SK-N-SH treated with all-trans-retinoic acid at 6 μM for 48 hours (cell line): Measurements from ENCODE around the gene RAB27A.

Source experiments
- ATAC-seq: fragments of 200-7000 bp; cut with Tn5 transposase; 3 replicates; pipeline ENCODE4 v1.9.1; 2020; ENCODE audit warnings: mild to moderate bottlenecking, moderate library complexity
- ARNTL ChIP-seq: fragments of 450-650 bp; formaldehyde crosslinking; IDR thresholded peaks from 2 replicates; pipeline ENCODE4 v1.5.0; 2020; ENCODE audit warnings: low read depth, mild to moderate bottlenecking, moderate library complexity, borderline replicate concordance
- BACH2 ChIP-seq: fragments of 250-450 bp; sonication (Bioruptor Pico); IDR thresholded peaks from 2 replicates; pipeline ENCODE4 v1.9.0; 2021; ENCODE audit warnings: mild to moderate bottlenecking, borderline replicate concordance
- CSDC2 ChIP-seq: fragments of 250-450 bp; sonication (Bioruptor Pico); IDR thresholded peaks from 2 replicates; pipeline ENCODE4 v1.5.0; 2020; ENCODE audit warnings: mild to moderate bottlenecking, moderate library complexity
- CSRNP3 ChIP-seq: fragments of 250-450 bp; sonication (Bioruptor Pico); IDR thresholded peaks from 2 replicates; pipeline ENCODE4 v1.5.1; 2021; ENCODE audit warnings: mild to moderate bottlenecking, moderate library complexity
- ESRRG ChIP-seq: fragments of 250-450 bp; sonication (Bioruptor Pico); IDR thresholded peaks from 2 replicates; pipeline ENCODE4 v1.6.1; 2021; ENCODE audit warnings: mild to moderate bottlenecking
- GLIS3 ChIP-seq: fragments of 250-450 bp; sonication (Bioruptor Pico); IDR thresholded peaks from 2 replicates; pipeline ENCODE4 v1.5.0; 2020; ENCODE audit warnings: mild to moderate bottlenecking, moderate library complexity
- ISL1 ChIP-seq: fragments of 250-450 bp; sonication (Bioruptor Pico); IDR thresholded peaks from 2 replicates; pipeline ENCODE4 v2.1.2; 2022; ENCODE audit warnings: mild to moderate bottlenecking, moderate library complexity
- OSR1 ChIP-seq: fragments of 250-450 bp; sonication (Bioruptor Pico); IDR thresholded peaks from 2 replicates; pipeline ENCODE4 v1.8.0; 2022; ENCODE audit warnings: moderate library complexity, mild to moderate bottlenecking, inconsistent platforms
- PATZ1 ChIP-seq: fragments of 250-450 bp; sonication (Bioruptor Pico); IDR thresholded peaks from 2 replicates; pipeline ENCODE4 v1.8.0; 2020; ENCODE audit warnings: mild to moderate bottlenecking, moderate library complexity, borderline replicate concordance
- PPARA ChIP-seq: fragments of 250-450 bp; sonication (Bioruptor Pico); IDR thresholded peaks from 2 replicates; pipeline ENCODE4 v1.5.0; 2020; ENCODE audit warnings: mild to moderate bottlenecking, borderline replicate concordance
- RARB ChIP-seq: fragments of 250-450 bp; sonication (Bioruptor Pico); IDR thresholded peaks from 2 replicates; pipeline ENCODE4 v1.8.0; 2021; ENCODE audit warnings: mild to moderate bottlenecking, moderate library complexity
- SNAI2 ChIP-seq: fragments of 250-450 bp; sonication (Bioruptor Pico); IDR thresholded peaks from 2 replicates; pipeline ENCODE4 v1.5.0; 2020; ENCODE audit warnings: mild to moderate bottlenecking, moderate library complexity
- TCF4 ChIP-seq: fragments of 250-450 bp; sonication (Bioruptor Pico); IDR thresholded peaks from 2 replicates; pipeline ENCODE4 v1.8.0; 2021; ENCODE audit warnings: mild to moderate bottlenecking, moderate library complexity, borderline replicate concordance
- TOX ChIP-seq: fragments of 250-450 bp; sonication (Bioruptor Pico); IDR thresholded peaks from 2 replicates; pipeline ENCODE4 v1.8.0; 2021; ENCODE audit warnings: mild to moderate bottlenecking, moderate library complexity, borderline replicate concordance
- TSHZ2 ChIP-seq: fragments of 250-450 bp; sonication (Bioruptor Pico); IDR thresholded peaks from 2 replicates; pipeline ENCODE4 v1.5.0; 2020; ENCODE audit warnings: mild to moderate bottlenecking, moderate library complexity
- ZFP3 ChIP-seq: fragments of 250-450 bp; sonication (Bioruptor Pico); IDR thresholded peaks from 2 replicates; pipeline ENCODE4 v1.5.0; 2020; ENCODE audit warnings: mild to moderate bottlenecking, moderate library complexity
- ZFP30 ChIP-seq: fragments of 450-650 bp; formaldehyde crosslinking; IDR thresholded peaks from 2 replicates; pipeline ENCODE4 v1.5.0; 2022; ENCODE audit warnings: mild to moderate bottlenecking, moderate library complexity
- ZNF565 ChIP-seq: fragments of 450-650 bp; formaldehyde crosslinking; conservative IDR thresholded peaks from 2 replicates; pipeline ENCODE4 v1.5.0; 2020; ENCODE audit warnings: low read depth, mild to moderate bottlenecking, moderate library complexity
- ZNF70 ChIP-seq: fragments of 450-650 bp; formaldehyde crosslinking; IDR thresholded peaks from 2 replicates; pipeline ENCODE4 v1.5.0; 2020; ENCODE audit warnings: mild to moderate bottlenecking, moderate library complexity
- ZNF8 ChIP-seq: fragments of 450-650 bp; formaldehyde crosslinking; IDR thresholded peaks from 2 replicates; pipeline ENCODE4 v1.5.0; 2020; ENCODE audit warnings: mild to moderate bottlenecking, moderate library complexity
- TF ChIP-seq, protein P1 (sequence below): fragments of 250-450 bp; sonication (Bioruptor Pico); IDR thresholded peaks from 2 replicates; pipeline ENCODE4 v1.5.1; 2020; ENCODE audit warnings: low read depth, mild to moderate bottlenecking, moderate library complexity
- TF ChIP-seq, protein P2 (sequence below): fragments of 250-450 bp; sonication (Bioruptor Pico); IDR thresholded peaks from 2 replicates; pipeline ENCODE4 v1.8.0; 2021; ENCODE audit warnings: low read depth, mild to moderate bottlenecking, moderate library complexity, borderline replicate concordance

Gene RAB27A

DNA sequence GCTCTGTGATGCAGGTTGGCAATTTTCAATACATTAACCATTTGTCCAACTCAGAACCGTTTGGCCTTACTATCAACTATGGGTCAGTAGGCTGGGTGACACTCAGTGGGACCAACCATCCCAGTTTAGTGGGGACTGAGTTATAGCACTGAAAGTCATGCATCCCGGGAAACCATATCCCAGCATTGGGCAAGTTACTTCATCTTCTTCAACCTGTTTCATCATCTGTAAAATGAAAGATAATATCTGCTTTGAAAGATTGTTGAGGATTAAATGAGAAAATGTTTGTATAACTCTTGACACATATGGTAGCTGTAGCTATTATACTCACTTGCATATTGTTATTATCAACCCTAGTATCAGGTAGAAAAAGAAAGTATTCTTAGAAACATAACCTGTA, 11.9 kb downstream of the RAB27A start:
- no peak for ATAC-seq
- no peak for TF ChIP-seq ESRRG (CRISPR knock-in tag)
- TF ChIP-seq CSRNP3 (CRISPR knock-in tag): no peak
- no peak for TF ChIP-seq ZNF70 (CRISPR knock-in tag)
- no peak for TF ChIP-seq PATZ1 (CRISPR knock-in tag)
- no peak for TF ChIP-seq RARB (CRISPR knock-in tag)
- no peak for TF ChIP-seq GLIS3
- no peak for TF ChIP-seq SNAI2 (CRISPR knock-in tag)
- no peak for TF ChIP-seq OSR1 (CRISPR knock-in tag)
- no peak for TF ChIP-seq PPARA
- no peak for TF ChIP-seq ZFP30 (CRISPR knock-in tag)
- TF ChIP-seq ISL1 (CRISPR knock-in tag): no peak
- TF ChIP-seq ARNTL (CRISPR knock-in tag): no peak
- TF ChIP-seq CSDC2: no peak
- no peak for TF ChIP-seq BACH2 (CRISPR knock-in tag)
- TF ChIP-seq, protein P1, sequence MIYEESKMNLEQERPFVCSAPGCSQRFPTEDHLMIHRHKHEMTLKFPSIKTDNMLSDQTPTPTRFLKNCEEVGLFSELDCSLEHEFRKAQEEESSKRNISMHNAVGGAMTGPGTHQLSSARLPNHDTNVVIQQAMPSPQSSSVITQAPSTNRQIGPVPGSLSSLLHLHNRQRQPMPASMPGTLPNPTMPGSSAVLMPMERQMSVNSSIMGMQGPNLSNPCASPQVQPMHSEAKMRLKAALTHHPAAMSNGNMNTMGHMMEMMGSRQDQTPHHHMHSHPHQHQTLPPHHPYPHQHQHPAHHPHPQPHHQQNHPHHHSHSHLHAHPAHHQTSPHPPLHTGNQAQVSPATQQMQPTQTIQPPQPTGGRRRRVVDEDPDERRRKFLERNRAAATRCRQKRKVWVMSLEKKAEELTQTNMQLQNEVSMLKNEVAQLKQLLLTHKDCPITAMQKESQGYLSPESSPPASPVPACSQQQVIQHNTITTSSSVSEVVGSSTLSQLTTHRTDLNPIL: no peak
- TF ChIP-seq TCF4 (CRISPR knock-in tag): no peak
- no peak for TF ChIP-seq ZNF565 (CRISPR knock-in tag)
- TF ChIP-seq ZNF8: no peak
- no peak for TF ChIP-seq TOX (CRISPR knock-in tag)

GRCh38 chr15:55277116-55277564, 12.5 kb downstream of the RAB27A start:
- TF ChIP-seq TSHZ2 (CRISPR knock-in tag) (no peak), PATZ1 (CRISPR knock-in tag) (no peak), ZFP30 (CRISPR knock-in tag) (no peak), PPARA (no peak), ZNF70 (CRISPR knock-in tag) (no peak)
- TF ChIP-seq, protein P1: no peak
- ATAC-seq: no peak

DNA sequence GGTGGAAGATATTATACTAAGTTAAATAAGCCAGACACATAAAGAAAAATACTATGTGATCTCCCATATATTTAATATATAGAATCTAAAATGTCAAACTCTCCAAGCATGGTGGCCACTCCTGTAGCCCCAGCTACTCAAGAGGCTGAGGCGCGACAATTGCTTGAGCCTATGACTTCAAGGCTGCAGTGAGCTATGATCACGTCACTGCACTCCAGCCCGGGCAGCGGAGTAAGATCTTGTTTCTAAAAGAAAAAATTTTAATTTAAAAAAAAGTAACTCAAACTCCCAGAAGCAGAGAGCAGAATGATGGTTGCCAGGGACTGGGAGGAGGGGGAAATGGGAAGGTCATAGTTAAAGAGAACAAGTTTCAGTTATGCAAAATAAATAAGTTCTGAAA, 13.3 kb downstream of the RAB27A start:
- no peak for ATAC-seq
- no peak for TF ChIP-seq ESRRG (CRISPR knock-in tag)
- TF ChIP-seq CSRNP3 (CRISPR knock-in tag): no peak
- no peak for TF ChIP-seq CSDC2
- TF ChIP-seq, protein P2, sequence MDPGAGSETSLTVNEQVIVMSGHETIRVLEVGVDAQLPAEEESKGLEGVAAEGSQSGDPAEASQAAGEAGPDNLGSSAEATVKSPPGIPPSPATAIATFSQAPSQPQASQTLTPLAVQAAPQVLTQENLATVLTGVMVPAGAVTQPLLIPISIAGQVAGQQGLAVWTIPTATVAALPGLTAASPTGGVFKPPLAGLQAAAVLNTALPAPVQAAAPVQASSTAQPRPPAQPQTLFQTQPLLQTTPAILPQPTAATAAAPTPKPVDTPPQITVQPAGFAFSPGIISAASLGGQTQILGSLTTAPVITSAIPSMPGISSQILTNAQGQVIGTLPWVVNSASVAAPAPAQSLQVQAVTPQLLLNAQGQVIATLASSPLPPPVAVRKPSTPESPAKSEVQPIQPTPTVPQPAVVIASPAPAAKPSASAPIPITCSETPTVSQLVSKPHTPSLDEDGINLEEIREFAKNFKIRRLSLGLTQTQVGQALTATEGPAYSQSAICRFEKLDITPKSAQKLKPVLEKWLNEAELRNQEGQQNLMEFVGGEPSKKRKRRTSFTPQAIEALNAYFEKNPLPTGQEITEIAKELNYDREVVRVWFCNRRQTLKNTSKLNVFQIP (CRISPR knock-in tag): no peak
- TF ChIP-seq ZFP3: no peak
- no peak for TF ChIP-seq ISL1 (CRISPR knock-in tag)
- no peak for TF ChIP-seq PPARA
- TF ChIP-seq, protein P1: no peak
- TF ChIP-seq RARB (CRISPR knock-in tag): no peak
- TF ChIP-seq ZNF8: no peak
- no peak for TF ChIP-seq SNAI2 (CRISPR knock-in tag)
